ACHN (cell line): ENCODE measurements around the gene RAB23.
A peak's percentile ranks its signal among the peaks of the same experiment; 100 is the strongest.

ENCODE experiments used
- DNase-seq: peaks from one replicate; pipeline ENCODE4 v3.0.0-alpha.2; 2015
- in situ Hi-C: cut with HindIII; loops from 2 replicates; pipeline ENCODE4 v1.10.0; 2017; ENCODE audit warnings: low sequenced_read_pairs, low pct_ligation_motif_present, low pct_unique_long_range_greater_than_20kb

RAB23 gene

DNA sequence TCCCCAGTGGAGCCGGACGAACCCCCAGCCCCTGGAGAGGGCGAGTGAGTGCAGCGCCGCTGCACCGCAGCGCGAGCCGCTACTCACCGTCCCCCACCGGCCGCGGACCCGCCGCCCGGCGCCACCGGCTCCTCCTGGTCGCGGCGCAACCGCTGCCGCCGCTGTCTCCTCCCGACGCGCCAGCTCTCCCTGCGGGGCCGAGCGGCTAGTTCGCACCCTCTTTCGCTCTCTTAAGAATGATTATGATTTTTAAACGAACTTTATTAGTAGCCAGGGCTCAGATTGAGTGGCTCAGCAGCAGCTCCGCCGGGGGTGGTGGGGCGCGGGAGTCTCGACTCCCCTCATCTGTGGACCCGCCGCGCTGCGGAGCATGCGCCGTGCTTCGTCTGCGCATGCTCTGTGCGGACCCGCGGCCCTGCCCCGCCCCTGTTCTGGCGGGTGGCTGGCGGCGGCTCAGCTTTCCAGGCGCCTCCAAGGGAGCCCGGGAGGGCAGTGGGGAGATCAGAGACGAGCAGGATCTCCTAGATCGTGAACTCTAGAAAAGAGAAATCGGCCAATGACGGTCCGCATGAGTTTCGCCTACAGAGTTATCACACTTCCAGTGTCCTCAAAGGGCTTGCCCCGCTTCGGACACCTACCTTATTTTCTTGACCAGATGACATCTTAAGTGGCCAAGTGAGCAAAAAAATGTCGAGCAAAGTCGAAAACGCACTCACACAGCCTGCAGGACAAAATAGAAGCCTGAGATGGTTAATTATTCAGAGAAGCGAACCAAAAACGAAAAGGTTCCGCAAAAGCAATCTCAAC is at the start of gene RAB23:
TSS of gene RAB23 (minus strand) at position 372 of the 807 bp plus-strand sequence. CDS start 11,927 bp downstream, outside the sequence.
- peak; percentile 81 for DNase-seq
- in situ Hi-C loops, result no loop called here

DNA sequence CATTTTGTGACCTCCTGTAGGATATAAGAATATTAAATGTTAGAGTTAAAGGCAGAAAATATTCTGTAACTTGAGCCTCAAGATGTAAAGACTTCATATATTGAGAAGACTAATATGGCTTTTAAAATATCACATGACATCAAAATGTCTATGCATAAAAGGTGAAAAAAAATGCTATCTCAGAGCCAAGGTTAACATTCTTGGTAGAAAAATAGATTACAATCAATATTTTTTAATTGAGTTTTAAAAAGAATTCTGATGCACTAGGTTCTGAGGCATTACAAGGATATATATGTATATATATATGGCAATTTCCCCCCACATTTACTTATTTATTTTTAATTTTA is 46.2 kb upstream of the RAB23 start:
- in situ Hi-C loops, result no loop called here

DNA sequence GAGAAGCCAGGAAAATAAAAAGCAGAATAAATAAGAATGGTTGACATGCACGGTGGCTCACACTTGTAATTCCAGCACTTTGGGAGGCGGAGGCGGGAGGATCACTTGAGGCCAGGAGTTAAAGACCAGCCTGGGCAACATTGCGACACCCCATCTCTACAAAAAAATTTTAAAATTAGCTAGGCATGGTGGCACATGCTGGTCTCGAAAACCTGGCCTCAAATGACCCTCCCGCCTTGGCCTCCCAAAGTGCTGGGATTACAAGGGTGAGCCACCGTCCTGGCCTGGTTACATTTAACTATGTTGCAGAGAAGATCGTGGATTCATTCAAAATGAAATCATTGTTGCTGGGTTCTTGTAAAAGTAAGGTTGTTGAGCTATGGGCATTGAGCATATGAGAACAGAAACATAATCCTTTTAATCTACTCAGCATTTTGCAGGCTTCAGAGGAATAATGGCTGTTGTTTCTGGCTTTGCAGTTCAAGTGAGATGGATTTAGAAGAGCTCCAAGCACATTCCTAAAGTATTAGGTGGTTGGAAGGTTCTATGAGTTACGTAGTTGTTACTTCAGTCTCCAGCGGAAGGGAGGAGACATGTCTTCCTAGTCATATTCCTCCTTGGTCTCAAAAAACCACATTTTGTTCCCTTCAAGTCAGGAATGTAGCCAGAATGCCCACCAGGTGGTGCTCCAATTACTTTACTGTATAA is 45.6 kb upstream of the RAB23 start:
- in situ Hi-C loops, result no loop called here
- DNase-seq, result peak; percentile 84

More for the DNA sequence above, 46.2 kb upstream of the RAB23 start:
- DNase-seq, result no peak

DNA sequence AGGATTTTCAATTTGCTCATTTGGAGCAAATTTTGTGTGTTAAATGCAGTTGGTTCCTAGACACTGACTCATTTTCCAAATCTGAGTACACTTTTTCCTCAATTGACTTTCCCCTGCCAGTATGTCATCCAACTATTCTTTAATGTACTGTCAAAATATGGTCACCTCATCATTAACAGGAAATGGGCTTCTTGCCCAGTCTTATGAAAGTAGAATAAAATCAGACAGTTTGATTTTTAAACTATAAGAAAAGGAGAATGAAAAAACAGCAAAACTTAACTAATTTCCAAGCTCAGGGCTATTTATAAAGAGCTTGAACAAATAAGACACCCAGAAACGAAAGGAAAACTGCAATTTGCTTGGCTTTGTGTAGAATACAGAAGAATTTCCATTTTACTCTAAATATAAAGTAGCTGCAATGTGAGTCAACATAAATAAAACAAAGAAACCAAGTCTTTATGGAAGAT is 43.7 kb upstream of the RAB23 start:
- in situ Hi-C loops, result no loop called here
- no peak for DNase-seq

DNA sequence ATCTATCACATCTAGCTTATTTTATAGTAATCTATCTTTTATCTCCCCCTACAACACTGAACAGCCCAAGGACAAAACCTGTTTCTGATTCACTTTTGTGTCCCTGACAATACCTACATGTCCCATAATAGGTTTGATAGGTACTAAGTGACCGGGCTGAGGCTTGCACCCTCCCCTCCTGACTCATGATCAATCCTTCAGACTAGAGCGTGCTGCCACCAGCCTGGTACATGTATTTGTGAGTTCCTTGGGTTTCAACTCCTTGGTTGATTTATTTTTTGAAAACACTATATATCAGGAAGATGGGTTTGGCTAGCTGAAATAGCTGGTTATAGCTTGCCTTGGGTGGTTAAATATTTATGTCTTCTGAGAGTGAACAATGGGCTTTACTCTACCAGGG is 41.6 kb upstream of the RAB23 start:
- in situ Hi-C loops, result no loop called here
- no peak for DNase-seq

DNA sequence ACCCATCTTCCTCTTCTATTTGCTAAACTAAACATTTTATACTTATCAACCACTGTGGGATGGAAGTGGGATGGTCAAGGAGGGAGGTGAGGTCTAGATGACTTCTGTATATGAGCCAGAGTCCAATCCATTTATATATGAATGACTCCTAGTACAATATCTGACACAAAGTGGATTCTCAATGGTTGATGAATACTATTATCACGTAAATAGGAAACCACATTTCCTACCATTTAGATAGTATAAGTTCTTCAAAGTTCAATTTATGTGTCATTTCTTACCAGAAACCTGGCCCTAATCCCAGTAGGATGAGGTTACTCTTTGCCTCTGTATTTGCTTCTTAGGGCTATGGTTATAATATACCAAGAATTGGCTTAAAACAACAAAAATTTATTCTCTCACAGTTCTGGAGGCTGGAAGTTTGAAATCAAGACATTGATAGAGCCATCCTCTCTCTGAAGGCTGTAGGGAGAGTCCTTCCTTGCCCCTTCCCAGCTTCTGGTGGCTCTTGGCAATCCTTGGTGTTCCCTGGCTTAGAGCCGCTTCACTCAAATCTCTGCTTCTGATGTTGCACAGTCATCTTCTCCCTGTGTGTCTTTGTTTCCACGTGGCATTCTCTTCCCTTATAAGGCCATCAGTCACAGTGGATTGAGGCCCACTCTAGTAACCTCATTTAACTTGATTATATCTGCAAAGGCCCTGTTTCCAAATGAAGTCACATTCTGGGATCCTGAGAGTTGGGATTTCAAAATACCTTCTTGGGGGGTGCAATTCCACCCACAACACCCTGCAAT is 41.0 kb upstream of the RAB23 start:
- no peak for DNase-seq
- in situ Hi-C loops, result no loop called here

DNA sequence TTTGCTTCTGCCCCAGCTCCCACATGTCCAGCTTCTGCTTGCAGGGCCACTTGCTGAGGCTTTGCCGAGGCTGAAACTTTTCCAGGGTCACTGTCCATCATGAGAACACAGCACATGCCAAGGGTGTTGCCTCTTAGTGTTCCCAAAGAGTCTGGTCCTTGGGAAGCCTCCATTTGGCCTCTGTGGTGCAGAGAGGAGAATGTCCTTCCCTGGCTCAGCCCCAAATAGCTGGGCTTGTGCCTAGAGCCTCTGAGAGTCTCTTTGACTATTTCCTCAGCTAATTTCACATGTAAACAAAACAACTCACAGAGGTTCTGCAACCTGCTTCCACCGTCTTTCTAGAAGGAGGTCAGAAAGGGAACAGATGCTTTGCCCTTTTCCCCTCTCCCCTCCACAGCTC is 40.4 kb upstream of the RAB23 start:
- in situ Hi-C loops, result no loop called here
- DNase-seq, result no peak

DNA sequence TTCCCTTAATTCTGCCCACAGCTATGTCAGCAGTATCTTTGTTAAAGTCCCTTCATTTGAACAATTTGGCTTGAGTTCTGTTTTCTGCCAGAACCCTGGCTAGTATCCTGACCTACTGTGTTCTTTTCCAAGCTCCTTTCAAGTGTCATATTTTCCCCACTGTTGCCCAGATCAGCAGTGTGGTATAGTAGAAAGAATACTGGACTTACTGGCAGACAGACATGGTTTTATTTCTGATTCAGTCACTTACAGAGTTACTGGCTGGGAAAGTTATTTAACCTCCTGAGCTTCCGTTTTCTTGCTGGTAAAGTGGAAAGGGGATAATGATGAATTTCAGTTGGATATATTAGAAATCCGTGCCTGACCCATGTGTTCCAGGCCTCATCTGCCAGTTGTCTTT is 39.8 kb upstream of the RAB23 start:
- in situ Hi-C loops, result no loop called here
- DNase-seq, result no peak

DNA sequence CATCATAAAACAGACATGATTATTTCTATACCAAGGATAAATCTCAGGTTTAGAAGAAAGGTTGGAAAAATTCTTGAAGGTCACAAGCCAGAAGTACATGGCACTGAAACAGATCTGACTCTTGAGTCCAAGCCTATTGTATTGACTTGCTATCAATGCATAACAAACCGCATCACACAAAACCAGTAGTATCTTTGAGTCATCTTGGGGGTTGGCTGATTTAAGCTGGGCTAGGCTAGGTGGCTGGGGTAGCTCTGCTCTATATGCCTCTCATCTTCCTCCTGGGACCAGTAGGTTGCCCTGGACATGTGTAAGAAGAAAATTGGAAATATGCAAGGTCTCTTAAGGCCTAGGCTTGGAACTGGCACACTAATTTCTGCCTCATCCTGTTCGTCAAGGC is 37.0 kb upstream of the RAB23 start:
- in situ Hi-C loops, result no loop called here
- DNase-seq, result no peak

DNA sequence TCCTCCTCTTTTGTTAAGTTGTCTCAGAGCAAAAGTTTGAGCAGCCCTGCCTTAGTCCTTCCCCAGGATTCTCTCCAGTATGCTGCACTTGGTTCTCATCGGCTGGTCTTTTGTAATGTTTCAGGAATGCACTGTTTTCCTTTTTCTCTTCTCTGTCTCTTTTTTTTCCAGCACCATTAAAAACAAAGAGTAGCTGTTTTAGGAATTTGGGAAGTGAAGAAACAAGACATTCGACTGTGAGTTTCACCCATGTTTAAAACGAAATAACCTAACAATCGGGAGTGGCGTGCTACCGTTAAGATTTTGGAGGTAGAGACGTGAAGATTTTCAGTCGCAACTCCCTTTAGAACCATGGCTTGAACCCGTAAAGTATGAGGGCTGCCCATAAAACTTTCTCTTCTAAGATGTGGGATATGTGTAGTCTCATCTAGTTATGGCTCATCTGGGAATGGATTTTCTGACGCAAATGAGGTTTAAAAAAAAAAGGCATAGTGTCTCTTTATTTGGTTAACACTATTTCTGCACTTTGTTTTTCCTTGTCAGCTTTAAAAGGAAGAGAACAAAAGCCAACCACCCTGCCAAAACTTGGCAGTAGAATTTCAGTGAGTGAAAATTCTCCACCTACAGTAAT is 35.9 kb upstream of the RAB23 start:
- in situ Hi-C loops, result no loop called here

DNA sequence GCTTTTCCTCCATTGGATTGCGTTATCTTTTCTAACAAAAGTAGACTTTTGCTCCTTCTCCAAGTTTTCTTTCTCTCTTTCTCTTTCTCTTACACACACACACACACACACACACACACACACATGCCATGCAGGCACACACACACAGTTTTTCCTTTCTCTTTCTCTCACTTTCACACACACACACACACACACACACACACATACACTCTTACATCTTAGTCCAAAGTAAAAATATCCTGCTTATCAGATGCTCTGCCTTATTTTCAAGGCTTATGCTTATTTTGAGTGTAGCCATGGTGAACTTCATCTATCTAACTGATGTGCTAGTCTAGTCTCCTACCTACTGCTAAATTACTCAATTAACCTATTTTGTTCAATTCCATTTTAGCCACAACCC is 34.4 kb upstream of the RAB23 start:
- no peak for DNase-seq
- in situ Hi-C loops, result no loop called here

More for the DNA sequence above, 35.9 kb upstream of the RAB23 start:
- DNase-seq, result no peak

DNA sequence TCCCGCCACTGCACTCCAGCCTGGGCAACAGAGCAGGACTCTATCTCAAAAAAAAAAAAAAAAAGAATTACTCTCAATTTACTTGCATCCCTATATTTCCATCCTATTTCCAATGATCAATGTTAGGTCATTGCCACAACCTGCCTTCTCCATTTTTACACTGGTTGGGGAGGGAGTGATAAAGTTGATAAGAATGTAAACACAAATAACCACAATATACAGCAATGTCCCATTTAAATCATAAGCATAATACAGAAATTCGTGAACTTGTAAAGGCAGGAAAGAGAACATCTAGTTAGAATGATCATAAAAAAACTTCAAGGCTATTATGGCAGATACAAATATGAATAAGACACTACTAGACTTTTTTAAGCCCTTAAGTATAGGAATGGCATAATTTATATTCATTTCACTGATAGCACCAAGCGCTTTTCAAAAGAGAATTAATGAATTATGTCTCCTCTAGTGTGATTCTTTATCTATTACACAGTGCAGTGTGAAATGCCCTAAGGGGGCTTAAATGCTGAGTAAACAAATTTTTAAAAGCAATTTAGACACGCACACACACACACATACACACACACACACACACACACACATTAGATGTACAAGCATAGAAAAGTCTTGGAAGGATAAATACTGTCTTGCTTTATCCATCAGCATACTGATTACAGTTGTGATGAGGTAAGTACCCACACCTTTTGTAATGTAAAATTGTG is 33.5 kb upstream of the RAB23 start:
- in situ Hi-C loops, result no loop called here

DNA sequence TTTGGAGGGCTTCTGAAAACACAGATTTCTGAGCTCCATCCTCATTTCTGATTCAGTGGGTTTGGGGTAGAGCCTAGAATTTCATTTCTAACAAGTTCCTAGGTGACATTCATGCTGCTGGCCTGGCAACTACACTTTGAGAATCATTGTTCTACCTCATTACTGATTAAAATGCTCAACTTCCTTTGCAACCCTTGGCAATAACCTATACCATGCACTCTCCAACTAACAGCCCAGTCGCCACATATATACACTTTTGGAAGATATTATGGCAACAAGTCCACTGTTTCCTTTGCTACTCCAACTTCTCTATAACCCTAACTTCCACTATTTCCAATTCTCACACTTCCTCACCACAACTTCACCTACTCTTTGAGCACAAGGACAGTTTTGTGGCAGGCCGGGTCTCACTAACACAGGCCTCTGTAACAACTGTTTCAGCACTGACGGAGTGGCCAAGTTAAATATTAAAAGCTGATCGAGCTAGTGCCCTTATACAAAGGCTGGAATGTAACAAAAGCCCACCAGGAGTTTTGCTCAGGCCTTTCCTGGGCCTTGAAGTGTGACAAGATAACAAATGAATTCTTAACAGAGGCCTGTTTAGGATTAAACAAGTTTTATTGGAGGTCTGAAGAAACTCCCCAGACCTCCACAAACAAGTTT is 32.1 kb upstream of the RAB23 start:
- in situ Hi-C loops, result no loop called here
- peak; percentile 47 for DNase-seq

More for the DNA sequence above, 33.5 kb upstream of the RAB23 start:
- no peak for DNase-seq

DNA sequence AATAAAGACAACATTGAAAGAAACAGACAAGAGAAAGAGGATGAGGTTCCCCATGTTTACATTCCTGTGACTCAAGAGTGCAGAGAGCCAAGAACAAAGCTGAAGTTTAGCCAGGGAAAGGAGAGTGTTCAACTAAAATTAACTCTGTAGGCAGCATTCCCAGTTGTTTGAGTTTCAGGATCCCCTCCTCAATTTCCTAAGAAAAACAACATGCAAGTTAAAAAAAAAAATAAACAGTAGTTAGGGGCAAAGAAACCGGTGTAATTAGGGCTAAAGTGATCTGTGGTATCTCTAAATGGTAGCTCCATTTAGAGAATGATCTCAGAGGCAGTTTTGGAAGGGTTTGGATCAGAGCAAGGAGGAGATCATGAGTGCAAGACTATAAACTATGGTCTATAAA is 30.9 kb upstream of the RAB23 start:
- peak; percentile 8 for DNase-seq
- in situ Hi-C loops, result no loop called here

DNA sequence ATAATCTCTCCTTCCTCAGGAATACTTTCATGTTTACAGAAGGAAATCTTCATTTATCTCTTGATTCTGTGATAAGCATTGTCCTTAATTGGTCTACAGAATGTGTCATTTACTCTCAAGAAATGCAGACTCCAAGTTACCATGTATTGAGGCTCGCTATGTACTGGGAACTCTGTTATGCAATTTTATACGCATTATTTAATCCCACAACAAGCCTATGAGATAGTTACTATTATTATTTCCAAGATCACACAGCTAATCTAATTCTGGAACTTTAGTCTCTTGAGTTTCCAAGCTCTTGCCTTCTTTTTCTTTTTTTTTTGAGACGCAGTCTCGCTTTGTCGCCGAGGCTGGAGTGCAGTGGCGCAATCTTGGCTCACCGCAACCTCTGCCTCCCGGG is 30.0 kb upstream of the RAB23 start:
- in situ Hi-C loops, result no loop called here
- no peak for DNase-seq

DNA sequence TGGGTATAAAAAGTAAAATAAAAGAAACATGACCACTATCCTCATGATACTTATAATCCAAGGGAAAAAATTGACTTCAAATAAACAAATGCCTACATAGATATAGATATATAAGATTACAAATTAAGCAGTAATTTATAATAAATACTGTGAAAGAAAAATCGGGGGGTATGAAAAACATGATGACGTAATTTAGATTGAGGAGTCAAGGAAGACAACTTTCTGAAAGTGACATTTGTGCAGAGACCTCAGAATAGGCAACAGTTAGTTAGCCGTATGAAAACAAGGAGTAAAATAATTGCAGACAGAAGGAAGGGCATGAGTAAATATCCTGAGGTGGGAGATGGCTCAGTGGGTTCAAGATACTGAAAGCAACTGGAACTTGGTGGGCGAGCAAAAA is 28.2 kb upstream of the RAB23 start:
- in situ Hi-C loops, result no loop called here
- DNase-seq, result no peak

DNA sequence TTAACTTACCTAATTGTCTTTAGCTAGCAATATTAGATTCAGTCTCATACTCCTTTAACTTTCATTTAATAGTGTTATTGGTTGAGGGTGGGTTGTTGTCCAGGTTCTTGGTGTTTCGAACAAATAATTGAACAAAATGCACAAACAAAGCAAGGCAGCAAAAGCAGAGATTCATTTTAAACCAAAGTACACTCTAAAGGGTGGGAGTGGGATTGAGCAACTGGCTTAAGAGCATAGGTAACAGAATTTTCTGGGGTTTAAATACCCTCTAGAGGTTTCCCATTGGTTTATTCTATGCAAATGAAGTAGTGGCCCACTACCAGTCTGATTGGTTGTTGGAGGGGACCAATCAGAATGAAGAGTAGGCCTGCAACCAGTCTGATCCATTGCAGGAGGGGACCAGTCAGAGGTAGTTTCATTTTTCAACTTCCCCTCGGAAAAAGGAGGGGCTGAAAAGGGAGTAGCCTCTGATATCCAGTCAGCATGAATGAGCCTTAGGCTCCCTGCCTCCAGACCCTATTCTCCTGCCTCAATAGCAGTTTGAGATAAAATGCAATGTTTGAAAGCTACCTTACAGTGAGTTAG is 26.3 kb upstream of the RAB23 start:
- peak; percentile 15 for DNase-seq

More for the DNA sequence above, 26.3 kb upstream of the RAB23 start:
- in situ Hi-C loops, result no loop called here
